HG03342 (cell line): Measurements from ENCODE around the gene HSPG2.
A peak's percentile ranks its signal among the peaks of the same experiment; 100 is the strongest.
"Not testable (repeated sequence)": the region's sequence is repeated elsewhere in the genome, so short reads cannot be mapped to it uniquely, and the experiment has no call there.

Experiments used
- ATAC-seq: cut with Tn5 transposase; IDR thresholded peaks from one replicate; pipeline ENCODE4 v1.9.1; 2021; ENCODE audit warnings: mild to moderate bottlenecking, moderate library complexity; ENCODE audit not compliant: unreplicated experiment

HSPG2 gene

GRCh38 chr1:21937034-21937371 lies at the start of gene HSPG2:
Gene HSPG2 (minus strand): TSS chr1:21937310. CDS start chr1:21937217, 93 bp downstream.
- peak; percentile 24 for ATAC-seq

GRCh38 chr1:21986386-21986785 lies 49.3 kb upstream of the HSPG2 start:
- not testable (repeated sequence) for ATAC-seq

GRCh38 chr1:21985893-21986292 lies 48.8 kb upstream of the HSPG2 start:
- ATAC-seq = not testable (repeated sequence)

GRCh38 chr1:21983539-21983938 lies 46.4 kb upstream of the HSPG2 start:
- not testable (repeated sequence) for ATAC-seq

GRCh38 chr1:21982122-21982521 lies 45.0 kb upstream of the HSPG2 start:
- not testable (repeated sequence) for ATAC-seq

- not testable (repeated sequence) for ATAC-seq
Measured at GRCh38 chr1:21981253-21981652, 44.1 kb upstream of the HSPG2 start.

GRCh38 chr1:21980515-21981220 lies 43.6 kb upstream of the HSPG2 start:
- ATAC-seq = not testable (repeated sequence)

- not testable (repeated sequence) for ATAC-seq
Measured at GRCh38 chr1:21978209-21978608, 41.1 kb upstream of the HSPG2 start.

GRCh38 chr1:21976703-21977239 lies 39.7 kb upstream of the HSPG2 start, which contains the start of gene CELA3B:
Gene CELA3B (plus strand): TSS chr1:21977022. CDS start chr1:21977040, 18 bp downstream.
- ATAC-seq = not testable (repeated sequence)

GRCh38 chr1:21975296-21975695 lies 38.2 kb upstream of the HSPG2 start:
- ATAC-seq = not testable (repeated sequence)

GRCh38 chr1:21974699-21975098 lies 37.6 kb upstream of the HSPG2 start:
- ATAC-seq = not testable (repeated sequence)

- not testable (repeated sequence) for ATAC-seq
Measured at GRCh38 chr1:21973948-21974347, 36.8 kb upstream of the HSPG2 start.

GRCh38 chr1:21972973-21973441 lies 35.9 kb upstream of the HSPG2 start:
- not testable (repeated sequence) for ATAC-seq

GRCh38 chr1:21970523-21970922 lies 33.4 kb upstream of the HSPG2 start:
- ATAC-seq = not testable (repeated sequence)

GRCh38 chr1:21969066-21969465 lies 32.0 kb upstream of the HSPG2 start:
- ATAC-seq = not testable (repeated sequence)

GRCh38 chr1:21967216-21967615 lies 30.1 kb upstream of the HSPG2 start:
- ATAC-seq = not testable (repeated sequence)

- ATAC-seq = no peak
Measured at GRCh38 chr1:21966247-21967000, 29.3 kb upstream of the HSPG2 start.

- no peak for ATAC-seq
Measured at GRCh38 chr1:21963477-21964217, 26.5 kb upstream of the HSPG2 start.

- no peak for ATAC-seq
Measured at GRCh38 chr1:21961799-21962198, 24.7 kb upstream of the HSPG2 start.

- ATAC-seq = no peak
Measured at GRCh38 chr1:21961337-21961736, 24.2 kb upstream of the HSPG2 start.
